HG02884 (cell line): ENCODE data around the gene MCM10.
"Not testable (repeated sequence)": the region's sequence is repeated elsewhere in the genome, so short reads cannot be mapped to it uniquely, and the experiment has no call there.

Experiments used
- ATAC-seq: cut with Tn5 transposase; IDR thresholded peaks from one replicate; pipeline ENCODE4 v1.9.1; 2021; ENCODE audit warnings: mild to moderate bottlenecking, moderate library complexity; ENCODE audit not compliant: unreplicated experiment

The MCM10 gene

DNA sequence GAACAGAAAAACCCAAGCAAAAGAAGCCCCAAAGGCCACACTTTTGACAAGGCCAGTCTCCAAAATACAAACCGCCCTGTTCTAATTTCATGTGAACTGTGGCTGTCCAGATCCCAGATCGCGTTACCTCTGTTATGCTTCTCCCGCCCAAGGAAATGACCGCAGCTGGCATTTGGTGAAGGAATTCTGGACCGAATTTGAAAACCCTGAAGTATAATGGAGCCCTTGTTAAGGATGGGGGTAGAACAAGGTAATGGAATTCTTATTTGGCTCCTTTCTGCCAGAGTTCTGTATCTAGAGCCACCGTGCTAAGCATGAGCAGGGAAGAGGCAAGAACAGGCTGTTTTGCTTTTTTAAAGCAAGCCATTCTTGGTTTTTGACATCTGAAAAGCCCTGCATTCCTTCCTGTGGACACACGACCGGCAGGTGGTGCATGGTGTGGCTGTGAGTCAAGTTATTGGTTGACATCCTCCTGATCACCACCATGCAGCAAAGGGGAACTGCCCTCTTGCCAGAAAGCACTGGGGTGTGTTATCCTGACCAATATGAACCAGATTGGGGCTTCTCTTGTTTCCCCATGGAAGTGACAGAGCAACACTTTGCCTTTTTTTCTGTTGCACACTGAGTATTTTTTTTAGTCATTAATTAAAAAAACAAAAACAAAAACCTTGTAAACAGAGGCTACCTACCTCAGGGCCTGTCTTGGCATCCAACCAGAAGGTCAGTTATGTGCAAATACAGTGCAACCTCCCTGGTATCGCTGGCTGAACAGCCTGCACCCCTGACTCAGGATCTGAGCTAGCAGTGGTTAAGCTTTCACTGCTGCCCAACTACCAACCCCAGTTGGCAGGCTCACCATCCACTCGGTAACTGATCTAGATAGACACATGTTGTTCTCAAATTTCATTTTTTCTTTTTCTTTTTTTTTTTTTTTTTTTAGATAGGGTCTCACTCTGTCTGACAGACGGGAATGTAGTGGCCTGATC lies 58.6 kb downstream of the MCM10 start:
- ATAC-seq: no peak

DNA sequence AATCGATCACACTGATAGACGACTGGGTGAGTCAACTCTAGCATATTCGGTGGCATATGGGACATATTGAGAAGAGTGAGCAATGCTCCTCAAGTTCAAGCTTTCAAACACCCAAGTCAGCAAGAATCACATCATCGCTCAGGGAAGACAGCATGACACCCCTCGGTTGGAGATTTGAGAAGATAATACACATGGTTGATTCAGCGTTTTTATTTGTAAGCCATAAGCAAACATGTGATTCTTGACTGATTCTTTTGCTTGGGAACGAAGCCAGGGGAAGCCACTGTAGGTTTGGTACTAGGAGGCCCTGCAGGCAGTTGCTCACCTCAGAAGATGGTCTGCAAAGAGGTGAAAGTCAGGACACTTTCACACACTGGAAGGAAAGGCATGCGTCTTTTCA lies 60.2 kb downstream of the MCM10 start:
- no peak for ATAC-seq

DNA sequence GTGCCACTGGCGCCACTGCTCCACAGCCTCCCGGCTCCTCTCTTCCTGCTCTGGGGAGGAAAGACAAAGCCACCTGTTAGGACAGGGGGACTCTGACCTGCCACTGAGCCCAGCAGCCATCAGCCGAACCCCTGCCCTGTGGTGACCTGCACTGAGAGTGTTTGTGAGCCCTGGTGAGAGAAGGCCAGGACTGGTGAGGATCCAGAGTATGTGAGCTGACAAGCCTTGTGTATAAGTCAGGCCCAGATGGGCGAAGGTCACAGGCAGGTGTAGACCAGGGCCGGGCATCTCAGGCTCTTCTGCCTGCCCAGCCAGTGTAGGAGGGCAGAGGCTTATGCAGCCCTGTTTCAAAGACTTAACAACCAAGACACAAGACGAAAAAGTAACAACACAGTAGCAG lies 60.8 kb downstream of the MCM10 start:
- ATAC-seq: no peak

DNA sequence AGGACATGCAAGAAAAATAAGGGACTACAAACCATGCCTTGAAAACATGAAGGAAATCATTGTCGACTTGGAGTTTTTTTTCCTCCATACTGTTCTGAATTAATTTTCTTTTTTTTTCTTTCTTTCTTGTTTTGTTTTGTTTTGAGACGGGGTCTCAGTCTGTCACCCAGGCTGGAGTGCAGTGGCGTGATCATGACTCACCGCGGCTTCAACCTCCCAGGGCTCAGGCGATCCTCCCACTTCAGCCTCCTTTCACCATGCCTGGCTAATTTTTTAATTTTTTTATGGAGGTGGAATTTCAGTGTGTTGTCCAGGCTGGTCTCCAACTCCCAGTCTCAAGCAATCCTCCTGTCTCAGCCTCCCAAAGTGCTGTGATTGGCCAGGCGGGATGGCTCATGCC lies 61.2 kb downstream of the MCM10 start:
- no peak for ATAC-seq

DNA sequence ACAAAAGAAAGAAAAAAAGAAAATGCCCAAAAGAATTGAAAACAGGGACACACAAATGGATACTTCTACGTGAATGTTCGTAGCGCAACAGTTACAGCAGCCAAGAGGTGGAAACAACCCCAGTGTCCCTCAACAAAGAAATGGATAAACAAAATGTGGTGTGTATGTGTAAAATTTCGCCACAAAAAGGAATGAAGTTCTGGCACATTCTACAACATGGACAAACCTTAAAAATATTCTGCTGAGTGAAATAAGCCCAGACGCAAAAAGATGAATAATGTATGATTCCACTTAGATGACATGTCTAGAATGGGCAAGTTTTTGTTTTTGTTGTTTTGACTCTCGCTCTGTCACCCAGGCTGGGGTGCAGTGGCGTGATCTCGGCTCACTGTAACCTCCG lies 61.9 kb downstream of the MCM10 start:
- ATAC-seq: no peak

DNA sequence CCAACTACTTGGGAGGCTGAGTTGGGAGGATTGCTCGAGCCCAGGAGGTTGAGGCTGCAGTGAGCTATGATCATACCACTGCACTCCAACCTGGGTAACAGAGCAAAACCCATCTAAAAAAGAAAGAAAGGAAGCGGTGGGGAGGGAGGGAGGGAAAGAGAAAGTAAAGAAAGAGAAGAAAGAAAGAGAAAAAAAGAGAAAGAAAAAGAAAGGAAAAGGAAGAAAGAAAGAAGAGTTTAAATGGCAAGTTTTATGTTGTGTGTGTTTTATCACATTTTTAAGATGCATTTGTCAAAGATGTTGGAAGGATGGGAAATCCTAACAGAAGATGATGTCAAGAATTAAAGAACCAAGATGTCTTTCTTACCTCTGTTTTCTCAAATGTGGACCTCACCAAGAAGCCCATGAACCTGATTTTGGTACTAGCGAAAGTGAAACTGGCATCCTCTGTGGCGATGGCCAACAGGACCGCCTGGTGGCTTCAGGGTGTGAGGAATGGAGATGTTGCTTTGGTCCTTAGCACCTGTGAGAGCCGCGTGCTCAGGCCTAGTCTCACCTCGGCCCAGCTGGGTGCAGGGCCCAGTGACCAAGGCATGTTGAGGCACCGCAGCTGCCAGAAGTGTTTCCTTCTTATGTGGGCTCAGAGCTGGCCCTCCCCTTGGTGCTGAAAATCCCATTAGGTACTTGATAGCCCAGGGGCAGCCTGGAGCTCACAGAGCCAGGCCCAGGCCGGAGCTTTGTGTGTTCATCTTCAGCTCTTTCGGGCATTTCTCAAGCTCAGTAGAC lies 63.0 kb downstream of the MCM10 start:
- ATAC-seq: no peak

DNA sequence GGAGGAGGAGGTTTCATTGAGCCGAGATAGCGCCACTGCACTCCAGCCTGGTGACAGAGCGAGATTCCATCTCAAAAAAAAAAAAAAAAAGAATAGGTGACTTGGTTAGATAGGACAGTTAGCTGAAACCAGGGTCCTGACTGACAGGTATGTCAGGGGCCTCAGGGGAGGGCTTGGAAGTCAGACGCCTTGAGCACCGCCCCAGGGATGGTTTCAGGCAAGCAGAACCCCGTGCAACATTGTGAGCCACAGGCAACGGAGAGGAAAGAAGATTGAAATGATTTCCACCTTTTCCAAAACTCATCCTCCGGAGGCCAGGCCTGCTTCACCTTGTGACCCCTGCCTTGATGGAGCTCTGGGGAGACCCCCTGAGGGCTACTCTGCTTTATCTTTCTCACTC lies 64.2 kb downstream of the MCM10 start:
- no peak for ATAC-seq

DNA sequence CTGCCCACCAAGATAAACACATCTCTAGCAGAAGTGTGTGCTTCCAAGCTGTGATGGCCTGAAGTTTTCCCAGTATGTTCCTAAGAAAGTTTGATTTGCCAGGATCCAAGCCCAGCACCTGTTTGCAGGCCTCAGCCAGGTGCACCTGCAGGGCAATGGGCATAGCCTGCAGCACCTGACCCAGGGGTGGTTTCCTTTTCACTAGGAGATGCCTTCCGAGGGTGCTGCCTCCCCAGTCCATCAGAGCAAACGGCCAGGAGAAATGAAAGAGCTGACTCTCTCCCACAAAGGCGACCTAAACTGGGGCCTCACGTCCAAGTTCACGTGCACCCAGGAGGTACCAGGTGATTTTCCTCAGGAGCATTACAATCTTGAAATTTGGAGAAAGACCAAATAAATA lies 65.7 kb downstream of the MCM10 start:
- no peak for ATAC-seq

DNA sequence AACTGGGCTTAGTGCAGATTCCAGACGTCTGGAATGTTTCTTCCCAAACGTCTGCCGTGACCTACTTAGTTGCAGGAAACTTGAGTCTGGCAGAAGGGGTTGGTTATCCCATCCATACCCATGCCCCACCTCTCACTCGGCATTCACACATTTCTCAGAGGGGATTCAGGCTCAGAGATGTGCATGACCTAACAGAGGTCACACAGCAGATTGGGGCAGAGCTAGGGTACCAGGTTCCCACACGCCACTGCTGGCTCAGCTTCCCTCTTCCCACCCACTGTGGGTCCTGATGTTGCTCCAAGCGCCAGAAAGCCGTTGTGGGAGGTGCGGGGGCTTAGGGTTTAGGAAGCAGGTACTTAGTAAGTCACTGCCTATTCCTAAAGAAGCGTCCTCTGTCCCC lies 69.8 kb downstream of the MCM10 start:
- ATAC-seq: no peak

DNA sequence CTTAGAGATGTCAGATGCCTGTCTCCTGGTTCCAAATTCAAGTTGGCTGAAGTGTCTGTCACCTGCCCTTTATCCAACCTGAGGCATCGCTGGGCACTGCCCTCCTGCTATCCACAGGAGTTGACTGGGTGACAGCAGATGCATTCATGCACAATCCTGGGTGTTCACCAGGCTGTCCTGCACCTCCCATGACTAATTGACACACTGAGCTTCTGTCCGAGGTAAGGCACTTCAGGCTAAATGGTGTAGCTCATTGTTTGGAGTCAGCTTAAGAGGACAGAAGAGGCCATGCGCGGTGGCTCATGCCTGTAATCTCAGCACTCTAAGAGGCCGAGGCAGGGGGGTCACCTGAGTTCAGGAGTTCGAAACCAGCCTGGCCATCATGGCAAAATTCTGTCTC lies 70.5 kb downstream of the MCM10 start:
- ATAC-seq: no peak

DNA sequence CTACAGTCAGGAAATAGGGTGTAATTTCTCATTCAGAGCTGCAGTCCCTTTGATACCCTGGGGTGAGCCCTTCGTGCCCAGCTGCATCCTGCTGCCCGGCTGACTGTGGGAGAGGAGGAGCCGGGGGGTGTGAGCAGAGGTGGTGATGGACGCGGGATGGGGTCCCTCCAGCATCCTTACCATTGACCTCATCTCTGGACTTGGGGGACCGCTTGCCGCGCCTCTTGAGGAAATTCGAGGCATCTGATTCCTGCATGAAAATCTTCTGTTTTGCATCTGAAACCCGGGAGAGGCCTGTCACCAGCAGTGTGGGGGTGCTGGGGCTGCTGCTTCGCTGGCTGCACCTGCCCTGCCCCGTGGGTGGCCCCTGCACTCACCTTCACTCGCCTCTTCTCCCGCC lies 72.0 kb downstream of the MCM10 start:
- ATAC-seq: no peak

DNA sequence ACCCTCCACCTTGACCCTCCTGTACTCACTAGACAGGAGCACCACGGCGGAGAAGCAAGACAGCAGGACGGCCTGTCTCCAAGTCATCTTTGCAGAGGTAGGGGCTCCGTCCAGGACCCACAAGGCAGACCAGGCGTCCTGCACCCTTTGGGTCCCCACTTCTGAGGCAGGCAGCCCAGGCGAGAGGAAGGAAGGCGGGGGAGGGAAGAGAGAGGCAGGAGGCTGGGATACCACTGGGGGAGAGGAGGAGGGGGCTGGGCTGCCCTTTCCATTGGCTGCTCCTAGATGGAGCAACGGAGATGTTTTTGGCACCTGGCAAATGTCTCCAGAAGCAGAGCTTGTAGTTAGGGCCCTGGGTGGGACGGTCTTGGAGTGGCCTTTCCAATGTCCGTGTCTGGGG lies 72.8 kb downstream of the MCM10 start, which contains the start of gene UCMA:
Gene UCMA (minus strand): TSS at position 203 of the 400 bp plus-strand sequence. CDS start 116 bp downstream, at position 87.
- no peak for ATAC-seq

DNA sequence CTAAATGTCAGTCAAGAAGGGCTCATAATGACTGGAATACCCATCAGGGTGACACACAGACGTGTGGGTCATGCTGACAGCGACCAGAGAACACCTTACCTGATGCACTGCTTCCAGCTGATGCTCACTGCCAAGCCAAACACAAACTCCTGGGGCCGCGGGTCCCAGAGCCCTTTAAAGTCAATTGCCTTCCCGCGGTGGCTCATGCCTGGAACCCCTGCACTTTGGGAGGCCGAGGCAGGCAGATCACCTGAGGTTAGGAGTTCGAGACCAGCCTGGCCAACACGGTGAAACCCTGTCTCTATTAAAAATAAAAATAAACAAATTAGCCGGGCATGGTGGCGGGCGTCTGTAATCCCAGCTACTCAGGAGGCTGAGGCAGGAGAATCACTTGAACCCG lies 73.4 kb downstream of the MCM10 start:
- not testable (repeated sequence) for ATAC-seq

DNA sequence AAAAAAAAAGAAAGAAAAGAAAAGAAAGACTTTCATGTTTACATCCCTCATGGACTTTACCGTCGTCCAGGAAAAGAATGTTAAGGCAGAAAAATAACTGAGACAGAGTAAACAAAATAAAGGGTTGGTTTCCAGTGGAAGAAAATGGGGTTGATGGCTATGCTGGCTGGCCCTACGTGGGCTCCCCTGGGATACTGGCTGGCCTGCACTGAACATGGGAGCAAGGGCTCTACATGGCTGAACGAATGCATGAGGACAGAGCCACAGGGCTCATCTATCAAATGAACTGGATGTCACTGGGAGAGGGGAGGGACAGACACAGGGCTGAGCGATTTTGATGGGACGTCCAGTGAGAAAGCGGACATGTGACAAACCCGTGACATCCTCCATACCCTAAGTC lies 75.3 kb downstream of the MCM10 start:
- ATAC-seq: no peak

DNA sequence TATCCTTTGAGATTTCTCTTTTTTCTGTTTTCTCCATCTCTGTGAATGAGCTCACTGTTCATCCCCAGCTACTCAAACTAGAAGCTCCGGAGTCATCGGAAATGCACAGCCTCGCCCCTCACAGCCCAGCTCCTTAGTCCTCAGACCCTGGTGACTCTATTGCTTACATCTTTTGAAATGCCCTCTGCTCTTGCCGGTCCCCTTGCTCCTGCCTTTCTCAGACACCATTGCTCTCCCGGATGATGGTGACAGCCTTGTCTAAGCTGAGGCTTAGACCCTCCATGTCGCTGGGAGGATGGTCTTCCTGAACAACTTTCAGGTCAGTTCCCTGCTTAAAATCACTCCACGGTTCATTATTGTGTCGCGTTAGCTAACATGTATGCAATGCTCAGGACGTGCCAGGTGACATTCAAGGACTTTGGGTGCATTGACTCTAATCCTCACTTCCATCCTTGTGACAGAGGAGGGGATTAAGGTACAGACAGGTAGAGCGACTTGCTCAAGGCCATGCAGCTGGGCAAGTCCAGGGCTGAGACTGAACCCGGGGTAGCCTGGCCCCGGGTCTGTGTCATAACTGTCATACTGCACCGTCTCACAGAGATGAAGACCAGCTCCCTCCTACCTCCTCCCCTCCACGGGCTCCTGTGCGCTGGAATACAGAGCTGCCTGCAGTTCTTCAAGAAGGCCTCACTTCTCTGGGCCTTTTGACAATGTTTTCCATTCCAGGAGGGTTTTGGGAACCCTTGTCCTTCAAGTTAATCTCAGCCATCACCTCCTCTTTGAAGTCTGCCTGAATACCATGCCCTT lies 77.1 kb downstream of the MCM10 start:
- no peak for ATAC-seq

DNA sequence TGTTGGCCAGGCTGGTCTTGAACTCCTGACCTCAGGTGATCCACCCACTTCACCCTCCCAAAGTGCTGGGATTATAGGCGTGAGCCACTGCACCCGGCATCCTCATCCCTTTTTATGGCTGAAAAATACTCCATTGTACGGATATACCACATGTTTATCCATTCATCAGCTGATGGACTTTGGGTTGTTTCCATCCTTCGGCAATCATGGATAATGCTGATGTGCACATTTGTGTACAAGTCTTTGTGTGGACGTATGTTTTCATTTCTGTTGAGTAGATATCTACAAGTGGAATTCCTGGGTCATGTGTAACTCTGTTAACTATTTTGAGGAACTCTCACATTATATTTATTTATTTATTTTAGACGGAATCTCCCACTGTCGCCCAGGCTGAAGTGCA lies 78.6 kb downstream of the MCM10 start:
- ATAC-seq: no peak

DNA sequence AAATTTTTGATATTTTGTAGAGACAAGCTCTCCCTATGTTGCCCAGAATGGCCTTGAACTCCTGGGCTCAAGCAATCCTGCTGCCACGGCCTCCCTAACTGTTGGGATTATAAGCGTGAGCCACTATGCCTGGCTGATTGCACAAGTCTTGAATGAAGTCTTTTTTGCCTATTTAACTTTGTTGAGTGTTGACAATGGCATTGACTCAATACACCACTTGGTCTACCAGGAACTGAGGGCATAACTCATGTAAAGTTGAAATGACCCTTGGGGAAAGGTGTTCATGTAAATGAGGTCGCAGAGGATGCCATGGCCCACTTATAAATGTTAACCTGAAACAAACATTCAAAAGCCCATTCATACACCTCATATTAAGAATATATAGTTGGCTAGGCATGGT lies 80.3 kb downstream of the MCM10 start:
- ATAC-seq: no peak

DNA sequence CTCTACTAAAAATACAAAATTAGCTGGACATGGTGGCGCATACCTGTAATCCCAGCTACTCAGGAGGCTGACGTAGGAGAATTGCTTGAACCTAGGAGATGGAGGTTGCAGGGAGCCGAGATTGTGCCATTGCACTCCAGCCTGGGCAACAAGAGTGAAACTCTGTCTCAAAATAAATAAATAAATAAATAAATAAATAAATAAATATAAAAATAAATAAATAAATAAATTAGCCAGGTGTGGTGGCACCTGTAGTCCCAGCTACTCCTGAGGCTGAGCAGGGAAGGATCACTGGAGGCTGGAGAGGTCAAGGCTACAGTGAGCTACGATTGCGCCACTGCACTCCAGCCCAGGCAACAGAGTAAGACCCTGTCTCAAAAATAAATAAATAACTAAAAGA lies 80.9 kb downstream of the MCM10 start:
- not testable (repeated sequence) for ATAC-seq

DNA sequence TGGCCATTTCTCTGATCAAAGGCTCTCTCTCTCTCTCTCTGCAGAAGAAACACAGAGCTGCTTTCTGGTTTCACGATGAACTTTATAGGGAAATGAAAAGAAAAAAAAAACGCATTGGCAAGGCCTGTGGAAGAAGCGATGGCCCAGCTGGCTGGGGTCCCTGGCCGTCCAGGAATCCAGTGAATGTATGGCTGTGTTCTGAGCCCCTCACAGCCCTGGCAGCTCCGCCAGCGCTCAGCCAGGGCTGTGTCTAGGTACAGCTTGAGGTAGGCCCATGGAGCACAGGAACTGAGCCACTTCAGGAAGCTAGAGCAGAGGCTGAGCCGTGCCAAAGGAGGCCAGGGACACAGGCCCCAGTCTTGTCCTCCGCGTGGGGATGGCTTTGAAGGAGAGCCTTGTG lies 85.9 kb downstream of the MCM10 start:
- ATAC-seq: no peak

DNA sequence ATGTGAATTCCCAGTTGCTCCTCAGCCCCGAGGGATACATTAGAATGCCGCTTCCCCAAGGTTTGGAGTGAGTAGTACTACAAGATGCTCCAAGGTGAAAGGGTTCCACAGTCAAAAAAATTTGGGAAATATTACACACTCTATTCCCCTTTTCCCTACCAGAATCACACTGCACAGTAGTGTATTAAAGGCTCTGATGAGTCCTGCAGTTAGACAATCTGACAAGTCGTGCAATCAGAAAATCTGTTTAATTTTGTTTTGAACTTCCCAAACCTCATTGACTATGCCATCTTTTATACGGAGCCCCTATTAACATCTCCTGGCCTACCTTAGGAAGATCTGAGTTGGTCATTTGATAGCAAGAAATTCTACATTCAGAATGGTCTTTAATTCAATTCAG lies 86.4 kb downstream of the MCM10 start:
- no peak for ATAC-seq

DNA sequence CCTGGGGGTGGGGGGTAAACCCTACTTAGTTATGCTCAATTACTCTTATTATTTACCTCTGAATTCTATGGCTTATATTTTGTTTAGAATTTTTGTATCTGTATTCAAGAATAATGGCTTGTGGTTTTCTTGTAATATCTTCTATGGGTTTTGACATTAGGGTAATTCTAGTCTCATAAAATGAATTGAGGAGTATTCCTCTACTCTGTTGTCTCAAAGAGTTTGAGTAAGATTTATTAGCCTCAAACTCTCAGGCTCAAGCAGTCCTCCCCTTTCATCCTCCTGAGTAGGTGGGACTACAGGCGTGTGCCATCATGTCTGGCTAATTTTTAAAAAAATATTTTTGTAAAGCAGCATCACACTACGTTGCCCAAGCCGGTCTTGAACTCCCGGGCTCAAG lies 92.4 kb downstream of the MCM10 start:
- ATAC-seq: no peak
